ENCODE results near the gene EOLA1. TPM values are rescaled to one million over a fixed set of nuclear protein-coding genes. Genes with fewer than 3 reads are reported as not detected.
A peak's percentile ranks its signal among the peaks of the same experiment; 100 is the strongest.
"Not testable (repeated sequence)": the region's sequence is repeated elsewhere in the genome, so short reads cannot be mapped to it uniquely, and the experiment has no call there.

Gene EOLA1
- total RNA-seq, 2 donors from 2014 or later, result 11.9 to 18.0 TPM

GRCh38 chrX:149570668-149571067 is 29.9 kb downstream of the EOLA1 start:
- DNase-seq, result peak; percentile 30
- H3K27ac ChIP-seq (ENCODE audit: low read depth, low read length), result no peak overlapping the region
- no peaks in the 10 kb centered on the region for H3K9me3 ChIP-seq (ENCODE audit: control insufficient read depth, low read length)
- H3K4me1 Mint-ChIP-seq, result peaks cover 11% of the 10 kb centered on the region
- no peaks in the 10 kb centered on the region for H3K4me1 ChIP-seq (ENCODE audit: control insufficient read depth, insufficient read depth, low read length)
- H3K4me3 ChIP-seq (ENCODE audit: low read length), result no peak overlapping the region
- H3K27me3 Mint-ChIP-seq (ENCODE audit: insufficient read depth), result peaks cover 7% of the 10 kb centered on the region
- H3K27me3 ChIP-seq (ENCODE audit: control insufficient read depth, insufficient read depth, low read length, poor library complexity, severe bottlenecking), result no peaks in the 10 kb centered on the region
- H3K9me3 Mint-ChIP-seq, result peaks cover 36% of the 10 kb centered on the region
- TF ChIP-seq, protein P1, sequence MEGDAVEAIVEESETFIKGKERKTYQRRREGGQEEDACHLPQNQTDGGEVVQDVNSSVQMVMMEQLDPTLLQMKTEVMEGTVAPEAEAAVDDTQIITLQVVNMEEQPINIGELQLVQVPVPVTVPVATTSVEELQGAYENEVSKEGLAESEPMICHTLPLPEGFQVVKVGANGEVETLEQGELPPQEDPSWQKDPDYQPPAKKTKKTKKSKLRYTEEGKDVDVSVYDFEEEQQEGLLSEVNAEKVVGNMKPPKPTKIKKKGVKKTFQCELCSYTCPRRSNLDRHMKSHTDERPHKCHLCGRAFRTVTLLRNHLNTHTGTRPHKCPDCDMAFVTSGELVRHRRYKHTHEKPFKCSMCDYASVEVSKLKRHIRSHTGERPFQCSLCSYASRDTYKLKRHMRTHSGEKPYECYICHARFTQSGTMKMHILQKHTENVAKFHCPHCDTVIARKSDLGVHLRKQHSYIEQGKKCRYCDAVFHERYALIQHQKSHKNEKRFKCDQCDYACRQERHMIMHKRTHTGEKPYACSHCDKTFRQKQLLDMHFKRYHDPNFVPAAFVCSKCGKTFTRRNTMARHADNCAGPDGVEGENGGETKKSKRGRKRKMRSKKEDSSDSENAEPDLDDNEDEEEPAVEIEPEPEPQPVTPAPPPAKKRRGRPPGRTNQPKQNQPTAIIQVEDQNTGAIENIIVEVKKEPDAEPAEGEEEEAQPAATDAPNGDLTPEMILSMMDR (conservative IDR thresholded peaks at IDR 0.05), result no peak
- H3K36me3 ChIP-seq (ENCODE audit: control insufficient read depth, insufficient read depth, low read length), result no peaks in the 10 kb centered on the region
- no peak overlapping the region for H3K9ac ChIP-seq (ENCODE audit: extremely low read depth, low read length, poor library complexity, severe bottlenecking)
- H3K36me3 Mint-ChIP-seq (ENCODE audit: low read depth), result no peaks in the 10 kb centered on the region
- no peak overlapping the region for H3K27ac Mint-ChIP-seq
- H3K4me3 Mint-ChIP-seq, result no peak overlapping the region
- 89 to 97% methylated on average over 4 to 6 of the region's 6 CpGs for WGBS, 2 experiments (ENCODE audit: insufficient coverage in 1 of 2, insufficient read length in 1 of 2)

- H3K27ac ChIP-seq (ENCODE audit: low read depth, low read length), result no peak overlapping the region
- peak; percentile 5 for DNase-seq
- H3K9me3 ChIP-seq (ENCODE audit: control insufficient read depth, low read length), result no peaks in the 10 kb centered on the region
- 87 to 96% methylated on average over 6 to 7 of the region's 7 CpGs for WGBS, 2 experiments (ENCODE audit: insufficient coverage in 1 of 2, insufficient read length in 1 of 2)
- Mint-ChIP-seq H3K4me3 (no peak overlapping the region), H3K9me3 (peaks cover 32% of the 10 kb centered on the region), H3K36me3 (ENCODE audit: low read depth) (no peaks in the 10 kb centered on the region), H3K27ac (no peak overlapping the region), H3K27me3 (ENCODE audit: insufficient read depth) (peaks cover 7% of the 10 kb centered on the region), H3K4me1 (peaks cover 11% of the 10 kb centered on the region)
- H3K36me3 ChIP-seq (ENCODE audit: control insufficient read depth, insufficient read depth, low read length), result no peaks in the 10 kb centered on the region
- H3K27me3 ChIP-seq (ENCODE audit: control insufficient read depth, insufficient read depth, low read length, poor library complexity, severe bottlenecking), result no peaks in the 10 kb centered on the region
- H3K4me1 ChIP-seq (ENCODE audit: control insufficient read depth, insufficient read depth, low read length), result no peaks in the 10 kb centered on the region
- H3K9ac ChIP-seq (ENCODE audit: extremely low read depth, low read length, poor library complexity, severe bottlenecking), result no peak overlapping the region
- no peak overlapping the region for H3K4me3 ChIP-seq (ENCODE audit: low read length)
- TF ChIP-seq, protein P1 (conservative IDR thresholded peaks at IDR 0.05), result no peak
These were observed 31.0 kb downstream of the EOLA1 start for GRCh38 chrX:149571770-149572169.

GRCh38 chrX:149572743-149573142 is 31.9 kb downstream of the EOLA1 start:
- H3K4me1 Mint-ChIP-seq, result peaks cover 11% of the 10 kb centered on the region
- peaks cover 23% of the 10 kb centered on the region for H3K9me3 Mint-ChIP-seq
- H3K4me1 ChIP-seq (ENCODE audit: control insufficient read depth, insufficient read depth, low read length), result no peaks in the 10 kb centered on the region
- no peaks in the 10 kb centered on the region for H3K36me3 ChIP-seq (ENCODE audit: control insufficient read depth, insufficient read depth, low read length)
- H3K27ac ChIP-seq (ENCODE audit: low read depth, low read length), result no peak overlapping the region
- no peak for DNase-seq
- H3K4me3 ChIP-seq (ENCODE audit: low read length), result no peak overlapping the region
- WGBS, 2 experiments (ENCODE audit: insufficient coverage in 1 of 2, insufficient read length in 1 of 2), result 82% methylated on average over 1 of the region's 1 CpG; no CpG with 5 or more reads in 1 of the 2 experiments
- no peak overlapping the region for H3K9ac ChIP-seq (ENCODE audit: extremely low read depth, low read length, poor library complexity, severe bottlenecking)
- H3K36me3 Mint-ChIP-seq (ENCODE audit: low read depth), result no peaks in the 10 kb centered on the region
- no peaks in the 10 kb centered on the region for H3K9me3 ChIP-seq (ENCODE audit: control insufficient read depth, low read length)
- H3K27me3 ChIP-seq (ENCODE audit: control insufficient read depth, insufficient read depth, low read length, poor library complexity, severe bottlenecking), result no peaks in the 10 kb centered on the region
- no peak overlapping the region for H3K27ac Mint-ChIP-seq
- peaks cover 7% of the 10 kb centered on the region for H3K27me3 Mint-ChIP-seq (ENCODE audit: insufficient read depth)
- H3K4me3 Mint-ChIP-seq, result no peak overlapping the region
- TF ChIP-seq, protein P1 (conservative IDR thresholded peaks at IDR 0.05), result no peak

GRCh38 chrX:149573456-149573855 is 32.6 kb downstream of the EOLA1 start:
- H3K36me3 Mint-ChIP-seq (ENCODE audit: low read depth); H3K27me3 ChIP-seq (ENCODE audit: control insufficient read depth, insufficient read depth, low read length, poor library complexity, severe bottlenecking); H3K9ac ChIP-seq (ENCODE audit: extremely low read depth, low read length, poor library complexity, severe bottlenecking); H3K4me1 ChIP-seq (ENCODE audit: control insufficient read depth, insufficient read depth, low read length); H3K9me3 ChIP-seq (ENCODE audit: control insufficient read depth, low read length); H3K4me3 Mint-ChIP-seq; H3K27ac ChIP-seq (ENCODE audit: low read depth, low read length); DNase-seq; H3K36me3 ChIP-seq (ENCODE audit: control insufficient read depth, insufficient read depth, low read length); H3K27me3 Mint-ChIP-seq (ENCODE audit: insufficient read depth); H3K4me3 ChIP-seq (ENCODE audit: low read length); H3K27ac Mint-ChIP-seq: not testable (repeated sequence)
- peaks cover 21% of the 10 kb centered on the region for H3K9me3 Mint-ChIP-seq
- peaks cover 11% of the 10 kb centered on the region for H3K4me1 Mint-ChIP-seq
- WGBS, 2 experiments (ENCODE audit: insufficient coverage in 1 of 2, insufficient read length in 1 of 2), result no CpG with 5 or more reads among the region's 1 CpG

- 100% methylated on average over 3 of the region's 17 CpGs; no CpG with 5 or more reads in 1 of the 2 experiments for WGBS, 2 experiments (ENCODE audit: insufficient coverage in 1 of 2, insufficient read length in 1 of 2)
- H3K27ac ChIP-seq (ENCODE audit: low read depth, low read length); H3K27me3 Mint-ChIP-seq (ENCODE audit: insufficient read depth); H3K4me1 ChIP-seq (ENCODE audit: control insufficient read depth, insufficient read depth, low read length); H3K4me3 ChIP-seq (ENCODE audit: low read length); H3K9me3 Mint-ChIP-seq; H3K36me3 Mint-ChIP-seq (ENCODE audit: low read depth); H3K4me3 Mint-ChIP-seq; H3K27ac Mint-ChIP-seq; H3K27me3 ChIP-seq (ENCODE audit: control insufficient read depth, insufficient read depth, low read length, poor library complexity, severe bottlenecking); H3K4me1 Mint-ChIP-seq; DNase-seq; H3K36me3 ChIP-seq (ENCODE audit: control insufficient read depth, insufficient read depth, low read length); H3K9me3 ChIP-seq (ENCODE audit: control insufficient read depth, low read length); H3K9ac ChIP-seq (ENCODE audit: extremely low read depth, low read length, poor library complexity, severe bottlenecking): not testable (repeated sequence)
These were observed 44.8 kb downstream of the EOLA1 start for GRCh38 chrX:149585631-149586030.

Measured in endodermal cell (in vitro differentiated cells).